Lower lobe of right lung (tissue), 2 donors: Measurements from ENCODE around the gene ELL. TPM values are rescaled to one million over a fixed set of nuclear protein-coding genes. Genes with fewer than 3 reads are reported as not detected.

Experiments
- ATAC-seq, 2 donors: fragments of 200-7000 bp; cut with Tn5 transposase; one replicate each; pipeline ENCODE4 v1.9.1; 2020 to 2022; ENCODE audit warnings: mild to moderate bottlenecking in 2 of 2, moderate library complexity in 2 of 2
- DNase-seq: peaks from one replicate; pipeline ENCODE4 v3.0.0-alpha.2; 2020
- H3K27ac ChIP-seq: fragments of 200-600 bp; one replicate; pipeline ENCODE4 v1.8.0; 2022
- H3K27me3 ChIP-seq: fragments of 200-600 bp; one replicate; pipeline ENCODE4 v1.8.0; 2022; ENCODE audit warnings: low read depth
- H3K36me3 ChIP-seq: fragments of 200-600 bp; one replicate; pipeline ENCODE4 v1.8.0; 2022; ENCODE audit warnings: mild to moderate bottlenecking
- H3K4me1 ChIP-seq: fragments of 200-600 bp; one replicate; pipeline ENCODE4 v1.8.0; 2022
- H3K4me3 ChIP-seq: fragments of 200-600 bp; one replicate; pipeline ENCODE4 v1.8.0; 2022; ENCODE audit warnings: mild to moderate bottlenecking
- H3K9me3 ChIP-seq: fragments of 200-600 bp; one replicate; pipeline ENCODE4 v1.8.0; 2022
- CTCF ChIP-seq: fragments of 200-600 bp; IDR thresholded peaks from one replicate; pipeline ENCODE4 v1.8.0; 2022; ENCODE audit warnings: antibody characterized with exemption, mild to moderate bottlenecking
- intact Hi-C: fragments of 100-400 bp; cut with DNase I; formaldehyde crosslinking; loops from one replicate; pipeline ENCODE4 v1.11.0; 2022
- total RNA-seq: library from RNA; stranded (reverse); fragmentation: NEBNext Ultra II Directional; extraction: Animal tissue kit (Norgen Biotek cat#: 25700); gene quantifications from one replicate; pipeline ENCODE4 v1.2.1, GENCODE V29; 2021
- donor health status: DM: no; HTN: yes; CAD: no; lungs with severe emphysema.

The ELL gene
- total RNA-seq, 1 donor from 2014 or later, result 19.7 TPM

- H3K27me3 ChIP-seq, result no peaks in the 10 kb centered on the region
- intact Hi-C loops, result no loop called here
- no peak for TF ChIP-seq CTCF
- no peaks in the 10 kb centered on the region for H3K9me3 ChIP-seq
- ATAC-seq, result peak; percentile 80 to 83
- no peaks in the 10 kb centered on the region for H3K36me3 ChIP-seq
- peak overlapping the region; percentile 87 for H3K27ac ChIP-seq
- peak; percentile 86 for DNase-seq
- H3K4me1 ChIP-seq, result peaks cover 87% of the 10 kb centered on the region
- H3K4me3 ChIP-seq, result peak overlapping the region; percentile 14
These were observed 43.1 kb downstream of the ELL start for GRCh38 chr19:18478545-18479311.

GRCh38 chr19:18477974-18478373, 43.9 kb downstream of the ELL start:
- Histone ChIP-seq H3K27me3 (no peaks in the 10 kb centered on the region), H3K4me1 (peaks cover 87% of the 10 kb centered on the region), H3K36me3 (no peaks in the 10 kb centered on the region), H3K27ac (peak overlapping the region; percentile 87), H3K9me3 (no peaks in the 10 kb centered on the region), H3K4me3 (no peak overlapping the region)
- intact Hi-C loops, result no loop called here
- no peak for TF ChIP-seq CTCF
- no peak for ATAC-seq
- DNase-seq, result no peak

GRCh38 chr19:18477042-18477779, 44.7 kb downstream of the ELL start:
- DNase-seq (no peak), ATAC-seq (no peak)
- Histone ChIP-seq H3K9me3 (no peaks in the 10 kb centered on the region), H3K27ac (peak overlapping the region; percentile 87), H3K4me1 (peaks cover 88% of the 10 kb centered on the region), H3K27me3 (no peaks in the 10 kb centered on the region), H3K36me3 (peaks cover 5% of the 10 kb centered on the region), H3K4me3 (no peak overlapping the region)
- no peak for TF ChIP-seq CTCF
- intact Hi-C loops, result no loop called here

GRCh38 chr19:18476507-18477041, 45.3 kb downstream of the ELL start:
- no peaks in the 10 kb centered on the region for H3K9me3 ChIP-seq

More at GRCh38 chr19:18476507-18477041, 45.3 kb downstream of the ELL start:
- peaks cover 9% of the 10 kb centered on the region for H3K36me3 ChIP-seq
- no peak overlapping the region for H3K4me3 ChIP-seq
- TF ChIP-seq CTCF, result no peak
- ATAC-seq (no peak), DNase-seq (no peak)
- no peaks in the 10 kb centered on the region for H3K27me3 ChIP-seq
- intact Hi-C loops, result no loop called here
- no peak overlapping the region for H3K27ac ChIP-seq
- peaks cover 86% of the 10 kb centered on the region for H3K4me1 ChIP-seq
